Cardiac septum (tissue), 1 donor: ENCODE measurements around the gene ZIM2. TPM values are rescaled to one million over a fixed set of nuclear protein-coding genes. Genes with fewer than 3 reads are reported as not detected.
"Not testable (repeated sequence)": the region's sequence is repeated elsewhere in the genome, so short reads cannot be mapped to it uniquely, and the experiment has no call there.

Experiments used
- DNase-seq: peaks from one replicate; pipeline ENCODE4 v3.0.0-alpha.2; 2020; ENCODE audit warnings: low spot score
- intact Hi-C: fragments of 100-400 bp; cut with DNase I; formaldehyde crosslinking; loops from one replicate; pipeline ENCODE4 v1.14.0; 2022
- long read RNA-seq: library from polyadenylated mRNA; unstranded; transcript quantifications from one replicate; pipeline ENCODE4 v2.0.0, GENCODE V29; 2021
- total RNA-seq: library from RNA; stranded (reverse); fragmentation: NEBNext Ultra II Directional; extraction: Animal tissue kit (Norgen Biotek cat#: 25700); gene quantifications from one replicate; pipeline ENCODE4 v1.2.1, GENCODE V29; 2021
- donor health status: DM: no; HTN: no; CAD: no.

ZIM2 gene
- not detected for total RNA-seq
- long read RNA-seq: 0 reads

DNA sequence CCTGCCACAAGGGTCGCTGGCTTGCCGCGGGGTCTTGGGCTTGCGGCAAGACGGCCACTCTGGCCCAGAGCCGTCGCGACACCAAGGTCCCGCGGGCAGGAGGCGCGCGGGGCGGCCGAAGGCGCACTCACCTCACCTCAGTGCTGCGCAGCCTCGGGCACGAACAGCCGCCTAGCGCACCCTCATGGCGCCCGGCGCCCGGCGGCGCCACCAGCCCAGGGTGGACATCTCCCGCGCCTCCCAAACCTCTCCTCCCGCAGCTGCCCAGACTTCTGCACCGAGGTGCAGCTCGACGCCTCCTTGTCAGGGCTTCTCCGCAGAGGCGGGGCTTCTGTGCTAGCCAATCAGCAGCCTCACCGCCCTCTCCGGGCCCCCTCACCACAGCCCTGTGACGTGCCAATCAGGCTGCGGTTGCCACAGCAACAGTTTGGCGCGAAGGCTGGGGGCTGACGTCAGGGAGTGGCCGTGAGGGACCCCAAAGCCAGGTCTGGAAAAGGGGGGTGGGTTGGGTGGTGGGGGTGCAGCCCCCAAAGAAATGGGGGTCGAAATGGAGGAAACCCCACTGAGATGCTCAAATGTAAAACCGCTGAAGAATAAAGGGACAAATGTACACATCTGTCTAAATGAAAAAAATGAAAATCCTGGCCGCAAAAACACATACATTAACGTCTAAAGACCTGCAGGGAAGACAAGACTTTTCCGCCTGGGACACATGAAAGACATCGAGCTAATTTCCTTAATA is at the start of gene ZIM2, which contains the start of gene PEG3:
Gene ZIM2 (minus strand): TSS at position 276 of the 742 bp plus-strand sequence. CDS start 16,449 bp downstream, outside the sequence.
Gene PEG3 (minus strand): TSS at position 276 of the 742 bp plus-strand sequence. CDS start 16,071 bp downstream, outside the sequence.
- DNase-seq: no peak
- intact Hi-C loops: no loop called here

DNA sequence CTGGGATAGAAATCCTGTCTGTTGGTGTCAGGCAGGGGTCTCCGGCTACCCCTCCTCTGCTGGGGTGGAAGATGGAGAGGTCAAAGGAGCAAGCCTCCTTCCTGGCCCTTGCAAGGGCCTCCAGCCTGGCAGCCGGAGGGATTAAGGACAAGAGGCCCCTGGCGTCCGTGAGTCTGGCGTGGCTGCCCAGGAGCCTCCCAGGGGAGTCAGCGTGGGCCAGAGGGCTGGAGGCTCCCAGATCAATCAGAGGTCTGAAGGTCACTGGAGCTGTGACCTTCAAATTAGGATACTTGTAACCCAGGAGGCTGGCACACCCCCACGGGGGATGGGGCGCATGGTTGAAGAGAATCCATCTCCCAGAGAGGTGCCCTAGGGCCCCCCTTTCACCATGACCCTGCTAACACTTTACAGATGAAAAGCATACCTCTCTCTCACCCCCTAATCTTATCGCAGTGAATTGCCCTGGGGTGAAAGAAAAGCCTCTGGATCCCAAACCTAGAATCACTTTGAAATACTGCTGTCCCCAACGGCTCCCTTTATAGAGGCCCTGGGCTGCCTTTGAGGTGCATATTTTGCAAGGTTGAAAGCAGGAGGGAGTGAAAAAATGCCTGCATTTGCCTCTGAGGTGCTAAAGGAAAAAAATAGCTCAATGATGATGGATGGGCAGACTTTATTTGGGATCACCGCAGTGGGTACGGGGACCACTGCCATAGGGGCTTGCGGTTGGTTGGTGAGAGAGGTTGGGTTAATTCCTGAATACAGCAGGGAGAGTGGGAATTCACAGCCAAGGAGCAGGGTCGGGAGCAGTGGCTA is 44.9 kb upstream of the ZIM2 start:
- no peak for DNase-seq
- intact Hi-C loops: no loop called here

DNA sequence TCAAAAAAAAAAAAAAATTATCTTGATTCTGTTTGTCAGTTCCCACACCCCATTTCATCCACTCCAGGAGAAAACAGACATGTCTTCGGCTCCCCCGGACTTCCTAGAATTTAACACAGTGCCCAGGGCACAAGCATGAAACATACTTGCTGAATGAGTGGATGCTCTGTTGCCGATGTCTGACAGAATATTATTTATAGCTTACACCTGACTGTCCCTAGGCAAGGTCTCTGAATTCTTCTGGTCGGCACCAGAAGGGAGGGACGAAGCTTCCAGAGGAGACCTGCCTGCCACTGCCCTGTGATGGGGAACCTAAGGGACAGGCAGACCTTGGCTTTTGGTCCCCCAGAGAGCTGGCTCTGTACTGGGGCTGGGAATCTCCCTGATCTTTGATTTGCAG is 43.9 kb upstream of the ZIM2 start:
- DNase-seq: no peak
- intact Hi-C loops: no loop called here

DNA sequence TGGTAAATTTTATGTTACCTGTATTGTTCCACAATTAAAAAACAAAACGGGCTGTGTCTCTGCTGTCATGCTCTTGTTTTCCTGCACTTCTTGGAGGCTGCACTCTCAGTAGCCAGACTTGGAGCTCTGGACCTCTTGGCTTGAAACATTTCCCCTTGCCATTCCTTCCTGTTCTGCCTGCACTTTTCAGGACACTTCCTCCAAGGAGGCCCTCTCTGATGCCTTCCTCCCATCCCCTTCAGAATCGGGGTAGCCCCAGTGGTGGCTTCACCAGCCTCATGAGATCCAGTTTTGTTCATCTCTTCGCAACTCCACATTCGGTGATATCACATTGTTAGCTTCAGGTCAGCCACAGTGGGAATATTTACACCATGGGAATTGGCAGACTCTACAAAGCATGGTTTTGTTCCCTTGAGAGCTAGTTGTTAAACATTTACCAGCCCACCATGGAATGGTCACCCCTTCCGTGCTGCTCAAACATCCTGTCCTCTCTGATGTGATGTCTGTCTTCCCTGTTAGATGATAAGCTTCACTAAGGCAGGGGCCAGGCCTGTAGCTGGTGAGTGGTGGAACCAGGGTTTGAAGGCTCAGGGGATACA is 40.2 kb upstream of the ZIM2 start:
- intact Hi-C loops: no loop called here
- DNase-seq: no peak

DNA sequence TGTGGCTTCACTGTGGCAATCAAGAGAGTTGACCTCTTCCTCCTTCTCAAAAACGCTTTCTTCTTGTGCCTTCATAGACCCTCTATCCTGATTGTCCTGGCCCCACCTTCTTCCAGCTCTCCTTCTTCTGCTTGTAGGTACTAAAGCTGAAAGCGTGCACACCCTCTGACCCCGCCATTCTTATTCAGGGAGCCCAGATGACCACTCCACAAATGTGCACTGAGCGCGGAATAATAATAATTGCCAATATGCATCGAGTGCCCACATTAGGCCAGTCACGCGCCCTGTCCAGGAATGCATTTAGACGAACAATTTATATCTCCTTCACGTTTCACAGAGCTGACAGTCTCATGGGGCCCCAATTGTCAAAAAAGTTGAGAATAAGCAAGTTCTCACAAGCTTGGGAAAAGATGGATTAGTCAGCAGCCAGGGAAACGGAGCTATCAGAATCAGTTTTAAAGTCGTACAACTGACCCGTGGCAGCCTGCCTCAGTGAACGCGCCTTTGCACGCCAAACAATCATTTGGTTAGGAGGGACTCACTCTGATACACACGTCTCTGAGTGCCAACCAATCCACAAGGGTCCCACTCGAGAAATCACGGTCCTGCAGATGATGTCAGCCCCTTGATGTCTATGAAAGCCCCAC is 36.7 kb upstream of the ZIM2 start:
- intact Hi-C loops: no loop called here
- DNase-seq: no peak

DNA sequence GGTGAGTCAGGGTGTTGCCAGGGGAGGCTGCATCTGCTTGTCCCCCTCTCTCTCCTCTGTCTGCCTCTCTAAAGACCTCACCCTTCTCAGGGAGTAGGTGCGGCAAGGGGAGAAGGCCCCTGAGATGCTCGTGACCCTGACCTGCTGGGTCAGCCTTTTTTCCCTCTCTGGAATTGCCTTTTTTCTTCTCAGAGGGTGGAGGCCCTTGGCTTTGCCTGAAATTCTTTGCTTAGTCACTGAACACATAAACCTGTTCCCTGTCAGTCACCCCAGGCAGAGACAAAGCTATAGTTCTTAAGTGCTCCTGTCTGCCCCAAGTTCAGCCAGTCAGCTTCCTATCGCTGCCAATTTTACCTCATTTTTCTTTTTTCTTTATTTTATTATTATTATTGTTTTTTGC is 35.2 kb upstream of the ZIM2 start:
- intact Hi-C loops: no loop called here
- no peak for DNase-seq

DNA sequence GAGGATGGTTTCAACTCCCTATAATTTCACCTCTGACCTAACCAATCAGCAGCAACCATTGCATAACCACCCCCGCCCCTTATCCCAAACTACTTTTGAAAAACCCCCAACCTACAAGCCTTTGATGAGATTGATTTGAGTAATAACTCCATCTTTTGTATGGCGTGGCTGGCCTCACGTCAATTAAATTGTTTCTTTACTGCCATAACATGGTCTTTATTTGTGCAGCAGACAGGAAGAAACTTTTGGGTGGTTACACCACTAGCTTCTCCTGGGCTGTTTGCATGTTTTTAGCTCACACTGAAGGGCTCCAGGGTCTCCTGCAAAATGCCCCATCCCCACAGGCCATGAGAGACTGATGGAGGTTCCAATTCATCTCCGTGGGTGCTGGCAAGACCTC is 34.0 kb upstream of the ZIM2 start:
- DNase-seq: no peak
- intact Hi-C loops: no loop called here

DNA sequence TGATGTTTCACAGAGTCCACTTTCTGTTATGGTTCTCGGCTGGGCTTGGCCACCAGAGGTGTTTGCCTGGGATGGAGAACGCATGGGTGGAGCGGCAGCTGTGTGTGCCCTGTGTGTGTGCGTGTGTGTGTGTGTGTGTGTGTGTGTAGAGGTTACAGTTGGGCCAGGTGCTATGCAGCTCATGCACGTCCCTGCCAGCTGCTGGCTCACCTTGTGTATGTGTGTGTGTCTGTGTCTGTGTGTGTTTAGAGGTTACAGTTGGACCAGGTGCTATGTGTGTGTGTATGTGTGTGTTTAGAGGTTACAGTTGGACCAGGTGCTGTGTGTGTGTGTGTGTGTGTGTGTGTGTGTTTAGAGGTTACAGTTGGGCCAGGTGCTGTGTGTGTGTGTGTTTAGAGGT is 33.0 kb upstream of the ZIM2 start:
- intact Hi-C loops: no loop called here
- no peak for DNase-seq

DNA sequence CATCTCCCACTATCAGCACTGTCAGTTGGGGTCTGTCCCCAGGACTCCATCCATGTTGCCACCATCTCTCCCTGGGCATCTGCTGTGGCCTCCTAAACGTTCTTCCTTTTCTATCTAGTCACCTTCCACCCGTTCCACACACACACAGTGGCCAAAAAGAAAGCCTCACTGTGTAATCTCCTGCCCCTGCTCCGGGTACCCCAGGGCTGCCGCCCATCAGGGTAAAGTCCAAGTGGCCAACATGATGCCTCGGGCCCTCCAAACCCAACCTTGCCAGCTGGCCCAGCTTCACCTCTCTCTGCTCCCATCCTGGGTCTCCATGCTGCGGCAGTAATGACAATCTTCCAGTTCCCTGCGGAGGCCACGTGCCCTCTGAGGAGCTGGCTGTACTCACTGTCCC is 29.4 kb upstream of the ZIM2 start:
- intact Hi-C loops: no loop called here
- no peak for DNase-seq

DNA sequence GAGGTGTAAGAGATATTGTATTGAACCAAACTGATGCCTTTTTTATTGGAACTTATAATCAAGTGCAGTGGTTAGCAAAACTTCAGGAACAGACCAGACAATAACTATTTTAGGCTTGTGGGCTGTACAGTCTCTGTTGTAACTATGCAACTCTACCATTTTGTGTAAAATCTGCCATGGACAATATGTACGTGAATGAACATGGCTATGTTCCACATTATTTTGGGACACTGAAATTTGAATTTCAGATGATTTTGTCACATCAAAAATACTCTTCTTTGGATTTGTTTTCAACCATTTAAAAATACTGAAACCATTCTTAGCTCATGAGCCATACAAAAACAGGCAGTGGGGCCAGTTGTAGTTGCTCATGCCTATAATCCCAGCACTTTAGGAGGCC is 27.9 kb upstream of the ZIM2 start:
- no peak for DNase-seq
- intact Hi-C loops: no loop called here

DNA sequence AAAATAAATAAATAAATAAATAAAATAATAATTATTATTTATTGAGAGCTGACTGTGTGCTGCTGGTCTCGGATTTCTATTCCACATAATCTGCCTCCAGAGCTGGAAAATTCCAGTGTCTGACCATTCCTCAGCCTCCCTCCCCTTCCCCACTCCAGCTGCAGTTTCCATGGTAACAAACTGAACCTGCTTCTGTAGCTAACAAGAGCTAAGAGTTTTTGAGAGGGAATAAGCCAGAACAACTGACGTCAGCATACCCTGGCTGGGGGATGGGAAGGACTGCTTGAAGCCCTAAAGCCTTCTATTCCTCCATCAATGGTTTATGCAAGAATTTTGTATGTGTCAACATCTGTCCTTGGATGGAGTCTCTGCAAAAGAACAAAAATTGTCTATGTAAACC is 26.0 kb upstream of the ZIM2 start:
- DNase-seq: no peak
- intact Hi-C loops: no loop called here

DNA sequence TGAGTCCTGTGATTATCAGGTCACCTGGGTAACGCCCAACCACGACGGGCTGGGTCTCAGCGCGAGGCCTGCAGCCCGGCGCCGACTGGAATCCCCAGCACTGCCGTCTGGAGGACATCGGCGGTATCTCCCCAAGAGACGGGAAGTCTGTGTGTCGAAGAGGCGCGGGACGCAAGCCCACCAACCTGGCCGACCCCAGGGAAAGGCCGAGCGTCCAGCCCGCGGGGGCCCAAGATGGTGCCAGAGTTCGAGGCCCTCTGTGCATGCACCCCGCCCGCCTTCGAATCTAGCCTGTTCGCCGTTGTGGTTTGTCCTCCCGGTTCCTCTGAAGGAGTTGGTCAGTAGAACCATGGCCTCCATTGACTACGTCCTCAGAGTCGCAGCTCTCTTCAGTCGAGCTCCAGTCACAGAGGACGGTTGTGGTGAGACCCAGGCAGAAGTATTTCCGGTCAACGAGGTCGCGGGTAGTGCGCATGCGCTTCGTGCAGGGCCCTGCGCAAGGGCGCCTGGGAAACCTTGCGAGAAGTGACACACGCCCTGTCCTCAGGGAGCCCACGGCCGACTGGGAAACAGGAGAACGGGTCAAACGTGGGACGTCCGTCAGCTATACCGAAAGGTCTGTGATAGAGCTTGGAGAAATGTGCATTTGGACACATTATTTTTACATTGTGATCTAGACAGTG is 24.1 kb upstream of the ZIM2 start:
- intact Hi-C loops: no loop called here
- no peak for DNase-seq

DNA sequence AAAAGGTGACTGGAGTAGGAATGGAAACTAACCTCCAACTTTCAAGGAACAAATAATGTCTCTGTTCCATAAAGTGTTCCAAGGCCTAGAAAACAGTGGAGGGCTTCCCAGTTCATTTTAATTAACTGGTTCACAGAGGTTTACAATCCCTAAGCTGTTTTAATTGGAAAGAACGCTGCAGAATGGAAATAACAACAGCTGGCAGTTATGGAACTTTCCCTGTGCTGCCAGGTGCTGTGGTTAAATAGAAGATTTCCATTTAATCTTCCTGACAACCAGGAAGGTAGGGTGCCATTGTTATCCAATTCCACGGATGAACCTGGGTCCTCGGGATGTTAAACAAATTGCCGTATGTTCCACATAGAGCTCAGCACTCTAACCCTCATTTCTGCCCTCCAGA is 22.2 kb upstream of the ZIM2 start:
- no peak for DNase-seq
- intact Hi-C loops: no loop called here

DNA sequence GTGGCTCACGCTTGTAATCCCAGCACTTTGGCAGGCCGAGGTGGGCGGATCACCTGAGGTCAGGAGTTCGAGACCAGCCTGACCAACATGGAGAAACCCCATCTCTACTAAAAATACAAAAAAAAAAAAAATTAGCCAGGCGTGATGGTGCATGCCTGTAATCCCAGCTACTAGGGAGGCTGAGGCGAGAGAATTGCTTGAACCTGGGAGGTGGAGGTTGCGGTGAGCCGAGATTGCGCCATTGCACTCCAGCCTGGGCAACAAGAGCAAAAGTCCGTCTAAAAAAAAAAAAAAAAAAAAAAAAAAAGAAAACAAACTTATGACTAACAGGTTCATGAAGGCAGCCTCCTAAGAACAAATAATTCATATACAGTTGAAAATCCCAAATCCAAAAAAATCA is 19.9 kb upstream of the ZIM2 start:
- DNase-seq, intact Hi-C loops: not testable (repeated sequence)

DNA sequence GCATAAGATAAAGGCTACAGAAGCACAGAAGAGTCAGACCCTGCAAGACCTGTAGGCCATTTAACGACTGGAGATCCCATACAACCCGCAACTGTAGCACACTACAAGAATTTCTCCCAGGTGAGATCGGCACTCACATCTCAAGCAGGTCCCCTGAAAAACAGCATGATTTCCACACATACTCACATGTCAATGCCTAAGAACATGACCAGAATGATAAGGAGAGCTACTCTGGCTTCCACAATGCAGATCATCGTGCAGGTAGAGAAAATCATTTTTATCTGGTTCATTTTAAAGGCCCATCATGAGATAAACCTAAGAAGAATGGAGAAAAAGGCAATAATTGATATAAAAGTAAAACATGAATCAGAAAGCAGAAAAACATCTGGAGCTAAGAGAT is 17.5 kb upstream of the ZIM2 start:
- DNase-seq: no peak
- intact Hi-C loops: no loop called here

DNA sequence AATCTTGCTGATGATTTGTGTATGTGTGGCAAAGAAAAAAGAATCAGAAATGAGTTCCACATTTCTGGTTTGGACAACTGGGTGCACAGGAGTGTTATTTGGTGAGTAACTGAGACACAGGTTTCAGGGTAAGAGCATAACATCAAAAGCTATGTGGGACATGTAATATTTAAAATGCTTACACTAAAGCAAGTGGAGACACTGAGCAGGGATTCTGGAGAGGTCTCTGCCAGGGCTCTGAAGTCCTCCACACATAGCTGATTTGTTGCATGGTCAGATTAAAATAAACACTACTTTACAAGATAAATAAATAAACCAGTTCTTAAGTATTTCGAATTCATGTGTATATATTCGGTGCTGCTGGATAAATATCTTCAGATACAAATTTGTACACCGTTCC is 16.3 kb upstream of the ZIM2 start:
- DNase-seq: no peak

DNA sequence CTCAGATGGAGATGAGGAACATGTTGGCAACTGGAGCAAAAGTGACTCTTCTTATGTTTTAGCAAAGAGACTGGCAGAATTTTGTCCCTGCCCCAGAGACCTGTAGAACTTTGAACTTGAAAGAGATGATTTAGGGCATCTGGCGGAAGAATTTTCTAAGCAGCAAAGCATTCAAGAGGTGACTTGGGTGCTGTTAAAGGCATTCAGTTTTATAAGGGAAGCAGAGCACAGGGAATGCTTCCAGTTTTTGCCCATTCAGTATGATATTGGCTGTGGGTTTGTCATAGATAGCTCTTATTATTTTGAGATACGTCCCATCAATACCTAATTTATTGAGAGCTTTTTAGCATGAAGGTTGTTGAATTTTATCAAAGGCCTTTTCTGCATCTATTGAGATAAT is 11.8 kb upstream of the ZIM2 start:
- intact Hi-C loops, DNase-seq: not testable (repeated sequence)

More for the DNA sequence above, 16.3 kb upstream of the ZIM2 start:
- intact Hi-C loops: no loop called here

DNA sequence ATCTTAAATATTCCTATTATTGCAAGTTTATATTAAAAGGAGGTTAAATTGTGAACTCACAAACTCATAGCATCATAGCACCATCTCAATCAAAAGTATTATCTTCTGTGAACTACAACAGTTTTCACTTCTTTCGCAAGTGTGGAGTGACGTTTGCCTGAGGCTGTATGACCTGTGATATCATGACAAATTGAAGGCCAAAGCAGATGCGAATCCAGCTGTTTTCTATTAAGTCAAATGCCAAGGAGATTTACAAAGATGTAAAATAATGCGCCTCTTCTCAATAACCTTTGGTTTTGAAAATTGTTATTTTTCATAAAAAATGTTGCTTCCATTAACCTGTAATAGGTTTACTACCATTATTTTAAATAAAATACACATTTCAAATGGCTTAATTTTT is 7.6 kb upstream of the ZIM2 start:
- intact Hi-C loops: no loop called here

DNA sequence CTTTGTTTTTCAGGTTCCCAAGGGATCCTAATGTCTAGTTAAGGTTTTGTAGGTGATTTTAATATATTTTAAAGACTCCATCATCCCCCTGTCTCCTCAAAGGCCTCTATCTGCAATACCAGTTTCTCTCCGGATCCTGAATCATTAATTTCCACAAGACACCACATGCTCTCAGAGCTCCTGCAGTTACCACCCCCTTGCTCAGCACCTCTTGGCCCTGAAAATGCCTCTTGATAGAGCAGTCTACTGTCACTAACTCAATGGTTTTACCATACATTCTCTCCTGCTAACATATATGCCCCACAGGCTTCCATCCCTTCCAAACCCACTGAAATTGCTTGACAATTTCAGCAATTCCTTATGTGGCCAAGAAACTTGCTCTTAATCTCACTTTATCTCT is 1.9 kb upstream of the ZIM2 start:
- intact Hi-C loops: no loop called here
- DNase-seq: no peak

More for the DNA sequence above, 7.6 kb upstream of the ZIM2 start:
- no peak for DNase-seq

DNA sequence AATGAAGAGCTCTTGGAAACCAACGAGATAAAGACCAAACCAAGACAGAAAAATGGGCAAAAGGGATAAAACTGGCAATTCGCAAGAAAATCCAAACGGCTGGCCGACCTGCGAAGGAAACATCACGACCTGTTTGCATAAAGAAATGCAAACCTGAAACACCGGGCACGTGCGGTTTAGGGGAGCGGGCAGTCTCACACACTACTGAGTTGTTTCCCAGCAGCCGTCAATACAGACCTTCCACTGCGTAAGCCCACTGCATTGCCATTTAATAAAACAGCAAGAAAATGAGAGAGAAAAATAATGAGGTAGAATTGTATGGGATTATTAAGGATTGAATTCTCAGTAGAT is 642 bp upstream of the ZIM2 start:
- no peak for DNase-seq

More for the DNA sequence above, 642 bp upstream of the ZIM2 start:
- intact Hi-C loops: no loop called here
